OCI-LY7 (cell line): ENCODE measurements around the gene RAB35.

Experiments used
- EZH2phosphoT487 ChIP-seq: fragments of 200-600 bp; sonication (generic); IDR thresholded peaks from 2 replicates; pipeline ENCODE4 v1.6.1; 2018; ENCODE audit warnings: low read depth, borderline replicate concordance, mild to moderate bottlenecking, mixed run types, antibody characterized with exemption, low read length, moderate library complexity, mixed read lengths
- TF ChIP-seq, protein P1 (sequence below): fragments of 200-600 bp; sonication (generic); conservative IDR thresholded peaks from 2 replicates; pipeline ENCODE4 v1.5.1; 2014; ENCODE audit warnings: mild to moderate bottlenecking, antibody characterized with exemption, low read length, moderate library complexity, mixed read lengths

DNA sequence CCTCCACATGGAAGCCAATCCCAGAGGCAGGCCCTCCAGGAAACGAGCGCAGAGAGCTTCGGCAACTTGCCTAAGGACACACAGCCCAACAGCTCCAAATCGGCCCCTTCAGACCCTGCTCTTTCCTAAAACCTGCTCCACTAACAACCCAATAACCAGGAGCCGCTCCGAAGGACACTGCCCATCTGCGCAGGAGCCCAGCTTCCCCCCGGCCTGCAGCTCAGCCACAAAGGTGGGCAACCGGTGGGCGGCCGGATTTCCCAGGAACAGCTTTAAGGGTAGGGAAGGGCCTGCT is 13.6 kb downstream of the RAB35 start:
- TF ChIP-seq, protein P1, sequence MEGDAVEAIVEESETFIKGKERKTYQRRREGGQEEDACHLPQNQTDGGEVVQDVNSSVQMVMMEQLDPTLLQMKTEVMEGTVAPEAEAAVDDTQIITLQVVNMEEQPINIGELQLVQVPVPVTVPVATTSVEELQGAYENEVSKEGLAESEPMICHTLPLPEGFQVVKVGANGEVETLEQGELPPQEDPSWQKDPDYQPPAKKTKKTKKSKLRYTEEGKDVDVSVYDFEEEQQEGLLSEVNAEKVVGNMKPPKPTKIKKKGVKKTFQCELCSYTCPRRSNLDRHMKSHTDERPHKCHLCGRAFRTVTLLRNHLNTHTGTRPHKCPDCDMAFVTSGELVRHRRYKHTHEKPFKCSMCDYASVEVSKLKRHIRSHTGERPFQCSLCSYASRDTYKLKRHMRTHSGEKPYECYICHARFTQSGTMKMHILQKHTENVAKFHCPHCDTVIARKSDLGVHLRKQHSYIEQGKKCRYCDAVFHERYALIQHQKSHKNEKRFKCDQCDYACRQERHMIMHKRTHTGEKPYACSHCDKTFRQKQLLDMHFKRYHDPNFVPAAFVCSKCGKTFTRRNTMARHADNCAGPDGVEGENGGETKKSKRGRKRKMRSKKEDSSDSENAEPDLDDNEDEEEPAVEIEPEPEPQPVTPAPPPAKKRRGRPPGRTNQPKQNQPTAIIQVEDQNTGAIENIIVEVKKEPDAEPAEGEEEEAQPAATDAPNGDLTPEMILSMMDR = no peak
- TF ChIP-seq EZH2phosphoT487 = no peak
